Measurements from ENCODE around the gene MAGEA2.
"Not testable (repeated sequence)": the region's sequence is repeated elsewhere in the genome, so short reads cannot be mapped to it uniquely, and the experiment has no call there.

- not testable (repeated sequence) for TF ChIP-seq POLR2AphosphoS5, CTCF, EP300 (IDR thresholded peaks at IDR 0.05)
Observed at GRCh38 chrX:152753686-152754650, at the start of gene MAGEA2.
